ENCODE measurements around the gene PPP1R15A. TPM values are rescaled to one million over a fixed set of nuclear protein-coding genes. Genes with fewer than 3 reads are reported as not detected.

PPP1R15A gene
- total RNA-seq, 1 experiment from 2014 or later = 17.0 TPM

DNA sequence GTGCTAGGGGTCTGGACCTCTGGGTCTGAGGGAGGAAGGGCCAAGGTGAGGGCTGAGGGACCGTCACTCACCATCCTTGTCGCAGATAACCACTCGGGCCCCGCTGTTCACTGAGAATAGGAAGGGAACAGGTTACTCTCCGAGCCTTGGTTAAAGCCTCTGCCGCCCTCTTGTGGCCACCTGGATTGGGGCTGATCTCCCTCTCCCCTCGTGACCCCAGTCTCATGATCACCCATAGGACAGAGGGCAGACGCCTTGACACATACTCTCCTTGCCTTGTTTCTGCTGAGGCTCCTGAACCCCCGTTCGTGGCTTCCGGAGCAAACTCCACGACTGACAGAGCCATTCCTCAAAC is 36.5 kb upstream of the PPP1R15A start (continued):
- TF ChIP-seq, protein P1, sequence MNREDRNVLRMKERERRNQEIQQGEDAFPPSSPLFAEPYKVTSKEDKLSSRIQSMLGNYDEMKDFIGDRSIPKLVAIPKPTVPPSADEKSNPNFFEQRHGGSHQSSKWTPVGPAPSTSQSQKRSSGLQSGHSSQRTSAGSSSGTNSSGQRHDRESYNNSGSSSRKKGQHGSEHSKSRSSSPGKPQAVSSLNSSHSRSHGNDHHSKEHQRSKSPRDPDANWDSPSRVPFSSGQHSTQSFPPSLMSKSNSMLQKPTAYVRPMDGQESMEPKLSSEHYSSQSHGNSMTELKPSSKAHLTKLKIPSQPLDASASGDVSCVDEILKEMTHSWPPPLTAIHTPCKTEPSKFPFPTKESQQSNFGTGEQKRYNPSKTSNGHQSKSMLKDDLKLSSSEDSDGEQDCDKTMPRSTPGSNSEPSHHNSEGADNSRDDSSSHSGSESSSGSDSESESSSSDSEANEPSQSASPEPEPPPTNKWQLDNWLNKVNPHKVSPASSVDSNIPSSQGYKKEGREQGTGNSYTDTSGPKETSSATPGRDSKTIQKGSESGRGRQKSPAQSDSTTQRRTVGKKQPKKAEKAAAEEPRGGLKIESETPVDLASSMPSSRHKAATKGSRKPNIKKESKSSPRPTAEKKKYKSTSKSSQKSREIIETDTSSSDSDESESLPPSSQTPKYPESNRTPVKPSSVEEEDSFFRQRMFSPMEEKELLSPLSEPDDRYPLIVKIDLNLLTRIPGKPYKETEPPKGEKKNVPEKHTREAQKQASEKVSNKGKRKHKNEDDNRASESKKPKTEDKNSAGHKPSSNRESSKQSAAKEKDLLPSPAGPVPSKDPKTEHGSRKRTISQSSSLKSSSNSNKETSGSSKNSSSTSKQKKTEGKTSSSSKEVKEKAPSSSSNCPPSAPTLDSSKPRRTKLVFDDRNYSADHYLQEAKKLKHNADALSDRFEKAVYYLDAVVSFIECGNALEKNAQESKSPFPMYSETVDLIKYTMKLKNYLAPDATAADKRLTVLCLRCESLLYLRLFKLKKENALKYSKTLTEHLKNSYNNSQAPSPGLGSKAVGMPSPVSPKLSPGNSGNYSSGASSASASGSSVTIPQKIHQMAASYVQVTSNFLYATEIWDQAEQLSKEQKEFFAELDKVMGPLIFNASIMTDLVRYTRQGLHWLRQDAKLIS (CRISPR knock-in tag; IDR thresholded peaks at IDR 0.05; ENCODE audit: borderline replicate concordance) = no peak
- no peak for TF ChIP-seq ELF4 (CRISPR knock-in tag; IDR thresholded peaks at IDR 0.05; ENCODE audit: low read depth)
- TF ChIP-seq, protein P2, sequence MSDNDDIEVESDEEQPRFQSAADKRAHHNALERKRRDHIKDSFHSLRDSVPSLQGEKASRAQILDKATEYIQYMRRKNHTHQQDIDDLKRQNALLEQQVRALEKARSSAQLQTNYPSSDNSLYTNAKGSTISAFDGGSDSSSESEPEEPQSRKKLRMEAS (CRISPR knock-in tag; IDR thresholded peaks at IDR 0.05) = no peak
- TF ChIP-seq PRRX2 (CRISPR knock-in tag; IDR thresholded peaks at IDR 0.05) = no peak
- TF ChIP-seq, protein P3, sequence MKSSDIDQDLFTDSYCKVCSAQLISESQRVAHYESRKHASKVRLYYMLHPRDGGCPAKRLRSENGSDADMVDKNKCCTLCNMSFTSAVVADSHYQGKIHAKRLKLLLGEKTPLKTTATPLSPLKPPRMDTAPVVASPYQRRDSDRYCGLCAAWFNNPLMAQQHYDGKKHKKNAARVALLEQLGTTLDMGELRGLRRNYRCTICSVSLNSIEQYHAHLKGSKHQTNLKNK (CRISPR knock-in tag; IDR thresholded peaks at IDR 0.05) = no peak
- TF ChIP-seq, protein P4, sequence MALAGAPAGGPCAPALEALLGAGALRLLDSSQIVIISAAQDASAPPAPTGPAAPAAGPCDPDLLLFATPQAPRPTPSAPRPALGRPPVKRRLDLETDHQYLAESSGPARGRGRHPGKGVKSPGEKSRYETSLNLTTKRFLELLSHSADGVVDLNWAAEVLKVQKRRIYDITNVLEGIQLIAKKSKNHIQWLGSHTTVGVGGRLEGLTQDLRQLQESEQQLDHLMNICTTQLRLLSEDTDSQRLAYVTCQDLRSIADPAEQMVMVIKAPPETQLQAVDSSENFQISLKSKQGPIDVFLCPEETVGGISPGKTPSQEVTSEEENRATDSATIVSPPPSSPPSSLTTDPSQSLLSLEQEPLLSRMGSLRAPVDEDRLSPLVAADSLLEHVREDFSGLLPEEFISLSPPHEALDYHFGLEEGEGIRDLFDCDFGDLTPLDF (CRISPR knock-in tag; IDR thresholded peaks at IDR 0.05) = no peak
- TF ChIP-seq SMAD4 (CRISPR knock-in tag; IDR thresholded peaks at IDR 0.05) = no peak
- TF ChIP-seq JAZF1 (CRISPR knock-in tag; IDR thresholded peaks at IDR 0.05) = no peak
- TF ChIP-seq, protein P5, sequence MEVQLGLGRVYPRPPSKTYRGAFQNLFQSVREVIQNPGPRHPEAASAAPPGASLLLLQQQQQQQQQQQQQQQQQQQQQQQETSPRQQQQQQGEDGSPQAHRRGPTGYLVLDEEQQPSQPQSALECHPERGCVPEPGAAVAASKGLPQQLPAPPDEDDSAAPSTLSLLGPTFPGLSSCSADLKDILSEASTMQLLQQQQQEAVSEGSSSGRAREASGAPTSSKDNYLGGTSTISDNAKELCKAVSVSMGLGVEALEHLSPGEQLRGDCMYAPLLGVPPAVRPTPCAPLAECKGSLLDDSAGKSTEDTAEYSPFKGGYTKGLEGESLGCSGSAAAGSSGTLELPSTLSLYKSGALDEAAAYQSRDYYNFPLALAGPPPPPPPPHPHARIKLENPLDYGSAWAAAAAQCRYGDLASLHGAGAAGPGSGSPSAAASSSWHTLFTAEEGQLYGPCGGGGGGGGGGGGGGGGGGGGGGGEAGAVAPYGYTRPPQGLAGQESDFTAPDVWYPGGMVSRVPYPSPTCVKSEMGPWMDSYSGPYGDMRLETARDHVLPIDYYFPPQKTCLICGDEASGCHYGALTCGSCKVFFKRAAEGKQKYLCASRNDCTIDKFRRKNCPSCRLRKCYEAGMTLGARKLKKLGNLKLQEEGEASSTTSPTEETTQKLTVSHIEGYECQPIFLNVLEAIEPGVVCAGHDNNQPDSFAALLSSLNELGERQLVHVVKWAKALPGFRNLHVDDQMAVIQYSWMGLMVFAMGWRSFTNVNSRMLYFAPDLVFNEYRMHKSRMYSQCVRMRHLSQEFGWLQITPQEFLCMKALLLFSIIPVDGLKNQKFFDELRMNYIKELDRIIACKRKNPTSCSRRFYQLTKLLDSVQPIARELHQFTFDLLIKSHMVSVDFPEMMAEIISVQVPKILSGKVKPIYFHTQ (CRISPR knock-in tag; IDR thresholded peaks at IDR 0.05) = no peak
- TF ChIP-seq, protein P6, sequence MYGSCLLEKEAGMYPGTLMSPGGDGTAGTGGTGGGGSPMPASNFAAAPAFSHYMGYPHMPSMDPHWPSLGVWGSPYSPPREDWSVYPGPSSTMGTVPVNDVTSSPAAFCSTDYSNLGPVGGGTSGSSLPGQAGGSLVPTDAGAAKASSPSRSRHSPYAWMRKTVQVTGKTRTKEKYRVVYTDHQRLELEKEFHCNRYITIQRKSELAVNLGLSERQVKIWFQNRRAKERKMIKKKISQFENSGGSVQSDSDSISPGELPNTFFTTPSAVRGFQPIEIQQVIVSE (CRISPR knock-in tag; IDR thresholded peaks at IDR 0.05; ENCODE audit: borderline replicate concordance) = no peak
- TF ChIP-seq OVOL2 (CRISPR knock-in tag; IDR thresholded peaks at IDR 0.05; ENCODE audit: borderline replicate concordance) = no peak
- TF ChIP-seq HMGA2 (CRISPR knock-in tag; IDR thresholded peaks at IDR 0.05) = no peak
- TF ChIP-seq, protein P7, sequence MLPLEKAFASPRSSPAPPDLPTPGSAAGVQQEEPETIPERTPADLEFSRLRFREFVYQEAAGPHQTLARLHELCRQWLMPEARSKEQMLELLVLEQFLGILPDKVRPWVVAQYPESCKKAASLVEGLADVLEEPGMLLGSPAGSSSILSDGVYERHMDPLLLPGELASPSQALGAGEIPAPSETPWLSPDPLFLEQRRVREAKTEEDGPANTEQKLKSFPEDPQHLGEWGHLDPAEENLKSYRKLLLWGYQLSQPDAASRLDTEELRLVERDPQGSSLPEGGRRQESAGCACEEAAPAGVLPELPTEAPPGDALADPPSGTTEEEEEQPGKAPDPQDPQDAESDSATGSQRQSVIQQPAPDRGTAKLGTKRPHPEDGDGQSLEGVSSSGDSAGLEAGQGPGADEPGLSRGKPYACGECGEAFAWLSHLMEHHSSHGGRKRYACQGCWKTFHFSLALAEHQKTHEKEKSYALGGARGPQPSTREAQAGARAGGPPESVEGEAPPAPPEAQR (CRISPR knock-in tag; IDR thresholded peaks at IDR 0.05) = no peak
- no peak for TF ChIP-seq ZNF416 (CRISPR knock-in tag; IDR thresholded peaks at IDR 0.05)
- no peak for TF ChIP-seq FOXK1 (CRISPR knock-in tag; IDR thresholded peaks at IDR 0.05)
- TF ChIP-seq SMAD3 (CRISPR knock-in tag; IDR thresholded peaks at IDR 0.05; ENCODE audit: borderline replicate concordance) = no peak
- no peak for TF ChIP-seq MYBL2 (CRISPR knock-in tag; IDR thresholded peaks at IDR 0.05)
- no peak for TF ChIP-seq KAT7 (CRISPR knock-in tag; IDR thresholded peaks at IDR 0.05; ENCODE audit: borderline replicate concordance)
- TF ChIP-seq, protein P8, sequence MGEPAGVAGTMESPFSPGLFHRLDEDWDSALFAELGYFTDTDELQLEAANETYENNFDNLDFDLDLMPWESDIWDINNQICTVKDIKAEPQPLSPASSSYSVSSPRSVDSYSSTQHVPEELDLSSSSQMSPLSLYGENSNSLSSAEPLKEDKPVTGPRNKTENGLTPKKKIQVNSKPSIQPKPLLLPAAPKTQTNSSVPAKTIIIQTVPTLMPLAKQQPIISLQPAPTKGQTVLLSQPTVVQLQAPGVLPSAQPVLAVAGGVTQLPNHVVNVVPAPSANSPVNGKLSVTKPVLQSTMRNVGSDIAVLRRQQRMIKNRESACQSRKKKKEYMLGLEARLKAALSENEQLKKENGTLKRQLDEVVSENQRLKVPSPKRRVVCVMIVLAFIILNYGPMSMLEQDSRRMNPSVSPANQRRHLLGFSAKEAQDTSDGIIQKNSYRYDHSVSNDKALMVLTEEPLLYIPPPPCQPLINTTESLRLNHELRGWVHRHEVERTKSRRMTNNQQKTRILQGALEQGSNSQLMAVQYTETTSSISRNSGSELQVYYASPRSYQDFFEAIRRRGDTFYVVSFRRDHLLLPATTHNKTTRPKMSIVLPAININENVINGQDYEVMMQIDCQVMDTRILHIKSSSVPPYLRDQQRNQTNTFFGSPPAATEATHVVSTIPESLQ (CRISPR knock-in tag; IDR thresholded peaks at IDR 0.05) = no peak
- no peak for TF ChIP-seq IRF2 (CRISPR knock-in tag; IDR thresholded peaks at IDR 0.05; ENCODE audit: borderline replicate concordance, low read depth)
- TF ChIP-seq, protein P9, sequence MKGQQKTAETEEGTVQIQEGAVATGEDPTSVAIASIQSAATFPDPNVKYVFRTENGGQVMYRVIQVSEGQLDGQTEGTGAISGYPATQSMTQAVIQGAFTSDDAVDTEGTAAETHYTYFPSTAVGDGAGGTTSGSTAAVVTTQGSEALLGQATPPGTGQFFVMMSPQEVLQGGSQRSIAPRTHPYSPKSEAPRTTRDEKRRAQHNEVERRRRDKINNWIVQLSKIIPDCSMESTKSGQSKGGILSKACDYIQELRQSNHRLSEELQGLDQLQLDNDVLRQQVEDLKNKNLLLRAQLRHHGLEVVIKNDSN (CRISPR knock-in tag; IDR thresholded peaks at IDR 0.05) = peak; percentile 88
- TF ChIP-seq NR3C1 (CRISPR knock-in tag; conservative IDR thresholded peaks at IDR 0.05; ENCODE audit: low read depth) = no peak
- TF ChIP-seq NR2C2 (CRISPR knock-in tag; IDR thresholded peaks at IDR 0.05) = no peak
- TF ChIP-seq ZNF232 (CRISPR knock-in tag; IDR thresholded peaks at IDR 0.05) = no peak
- TF ChIP-seq, protein P10, sequence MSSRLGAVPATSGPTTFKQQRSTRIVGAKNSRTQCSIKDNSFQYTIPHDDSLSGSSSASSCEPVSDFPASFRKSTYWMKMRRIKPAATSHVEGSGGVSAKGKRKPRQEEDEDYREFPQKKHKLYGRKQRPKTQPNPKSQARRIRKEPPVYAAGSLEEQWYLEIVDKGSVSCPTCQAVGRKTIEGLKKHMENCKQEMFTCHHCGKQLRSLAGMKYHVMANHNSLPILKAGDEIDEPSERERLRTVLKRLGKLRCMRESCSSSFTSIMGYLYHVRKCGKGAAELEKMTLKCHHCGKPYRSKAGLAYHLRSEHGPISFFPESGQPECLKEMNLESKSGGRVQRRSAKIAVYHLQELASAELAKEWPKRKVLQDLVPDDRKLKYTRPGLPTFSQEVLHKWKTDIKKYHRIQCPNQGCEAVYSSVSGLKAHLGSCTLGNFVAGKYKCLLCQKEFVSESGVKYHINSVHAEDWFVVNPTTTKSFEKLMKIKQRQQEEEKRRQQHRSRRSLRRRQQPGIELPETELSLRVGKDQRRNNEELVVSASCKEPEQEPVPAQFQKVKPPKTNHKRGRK (CRISPR knock-in tag; IDR thresholded peaks at IDR 0.05; ENCODE audit: borderline replicate concordance) = no peak
